HG03196 (cell line): ENCODE results near the gene APH1B.
A peak's percentile ranks its signal among the peaks of the same experiment; 100 is the strongest.

Source experiments
- ATAC-seq: cut with Tn5 transposase; IDR thresholded peaks from one replicate; pipeline ENCODE4 v1.9.1; 2021; ENCODE audit not compliant: unreplicated experiment

The APH1B gene

DNA sequence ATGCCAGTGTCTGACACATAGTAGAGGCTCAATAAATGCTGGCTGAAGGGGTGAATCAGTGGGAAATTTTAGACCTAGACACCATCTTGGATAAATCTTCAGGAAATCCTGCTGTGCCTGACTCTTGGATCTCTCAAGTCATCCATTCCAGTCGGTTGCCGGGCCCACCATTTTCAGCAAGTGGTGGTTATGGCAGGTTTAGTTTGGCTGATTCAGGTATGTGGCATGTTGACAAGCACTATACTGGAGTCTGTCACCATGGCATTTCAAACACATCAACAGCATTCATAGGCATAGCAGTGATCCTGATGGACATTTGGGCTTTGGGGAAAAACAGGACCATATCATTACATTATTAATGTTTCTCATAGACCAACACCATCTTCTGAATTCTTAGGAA lies 25.7 kb upstream of the APH1B start:
- no peak for ATAC-seq

DNA sequence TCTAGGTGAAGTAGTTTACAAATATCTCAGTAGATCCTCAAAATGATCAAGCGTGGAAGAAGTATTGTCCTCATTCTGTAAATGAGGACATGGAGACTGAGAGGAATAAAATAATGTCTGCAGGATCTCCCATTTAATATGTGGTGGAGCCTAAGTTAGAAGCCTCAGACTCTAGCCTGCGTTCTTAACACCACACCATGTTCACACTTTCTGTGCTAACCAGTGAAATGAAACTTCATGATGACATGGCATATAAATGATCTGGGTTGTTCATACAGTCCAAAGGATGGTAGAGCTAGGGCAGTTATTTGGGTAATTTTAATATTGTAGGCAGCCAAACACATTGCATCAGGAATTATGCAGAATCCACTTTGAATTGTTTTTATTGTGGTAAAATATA lies 25.1 kb upstream of the APH1B start:
- no peak for ATAC-seq

DNA sequence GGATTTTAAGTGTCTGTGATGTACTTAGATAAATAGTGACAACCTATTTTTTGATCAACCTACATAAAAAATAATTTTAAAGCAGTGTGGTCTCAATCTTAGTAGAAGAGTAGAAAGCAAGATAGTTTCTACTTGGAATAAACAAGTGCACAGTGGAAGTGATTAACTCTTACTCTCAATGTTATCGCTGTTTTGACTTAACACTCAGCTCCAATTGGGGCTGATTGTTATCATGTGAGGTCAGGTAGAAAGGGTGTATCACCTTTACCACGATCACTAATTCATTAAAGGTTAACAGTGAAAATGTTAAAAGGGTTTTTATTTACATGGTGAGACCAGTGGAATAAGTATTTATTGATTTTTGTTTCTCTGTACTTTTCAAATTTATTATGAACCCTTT lies 22.4 kb upstream of the APH1B start:
- no peak for ATAC-seq

DNA sequence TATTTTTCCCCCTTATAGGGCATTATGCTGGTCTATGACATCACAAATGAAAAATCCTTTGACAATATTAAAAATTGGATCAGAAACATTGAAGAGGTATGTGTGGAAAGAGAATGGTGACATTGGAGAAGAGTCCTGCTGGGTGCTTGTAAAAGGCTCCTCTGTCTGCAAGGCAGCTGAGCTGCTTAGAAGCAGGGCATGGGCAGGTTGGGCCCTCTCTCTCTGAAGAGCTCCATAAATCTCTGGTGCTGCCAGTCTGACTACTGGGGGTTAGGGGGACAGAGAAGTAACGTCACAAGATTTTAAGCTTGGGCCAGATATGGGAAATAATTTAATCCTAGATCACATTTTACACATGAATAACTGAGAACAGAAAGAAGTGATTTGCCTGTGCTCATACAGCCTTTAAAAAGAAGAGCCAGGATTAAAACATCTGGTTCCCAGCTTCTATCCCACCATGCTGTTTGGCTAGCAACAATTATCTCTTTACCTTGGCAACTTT lies 21.9 kb upstream of the APH1B start:
- ATAC-seq, result no peak

DNA sequence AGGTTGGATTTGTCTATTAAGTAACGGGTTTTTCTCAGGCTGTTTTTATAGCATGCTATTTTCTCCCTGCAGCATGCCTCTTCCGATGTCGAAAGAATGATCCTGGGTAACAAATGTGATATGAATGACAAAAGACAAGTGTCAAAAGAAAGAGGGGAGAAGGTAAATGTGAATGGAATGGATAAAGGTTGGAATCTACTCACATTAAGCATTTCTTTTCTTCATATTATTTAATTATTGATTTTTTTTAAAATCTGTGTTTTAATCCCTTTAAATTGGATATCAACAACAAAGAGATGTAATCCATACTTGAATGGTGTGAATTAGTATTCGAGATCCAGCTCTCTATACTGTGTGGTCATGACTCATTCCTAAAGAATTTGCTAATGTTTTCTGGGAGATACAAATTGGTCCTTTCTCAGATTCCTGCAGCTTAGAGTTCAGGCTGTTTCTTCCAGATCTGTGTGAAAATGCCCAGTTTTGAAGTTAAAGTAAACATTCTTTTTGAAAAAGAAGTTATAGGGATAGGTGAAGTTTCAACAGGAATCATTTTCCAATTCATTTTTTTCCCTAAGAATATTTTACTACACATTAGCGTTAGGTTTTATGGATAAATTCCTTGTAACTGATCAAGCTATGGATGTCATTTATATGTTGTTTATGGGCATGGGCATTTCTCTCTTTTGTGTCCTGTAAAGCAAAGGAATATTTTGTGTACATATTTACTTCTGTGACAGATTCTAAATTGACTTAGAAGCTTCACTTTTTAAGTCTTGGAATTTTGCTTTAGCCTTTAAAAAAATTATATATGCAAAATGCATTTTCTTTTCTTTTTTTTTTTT lies 20.8 kb upstream of the APH1B start:
- ATAC-seq, result no peak

DNA sequence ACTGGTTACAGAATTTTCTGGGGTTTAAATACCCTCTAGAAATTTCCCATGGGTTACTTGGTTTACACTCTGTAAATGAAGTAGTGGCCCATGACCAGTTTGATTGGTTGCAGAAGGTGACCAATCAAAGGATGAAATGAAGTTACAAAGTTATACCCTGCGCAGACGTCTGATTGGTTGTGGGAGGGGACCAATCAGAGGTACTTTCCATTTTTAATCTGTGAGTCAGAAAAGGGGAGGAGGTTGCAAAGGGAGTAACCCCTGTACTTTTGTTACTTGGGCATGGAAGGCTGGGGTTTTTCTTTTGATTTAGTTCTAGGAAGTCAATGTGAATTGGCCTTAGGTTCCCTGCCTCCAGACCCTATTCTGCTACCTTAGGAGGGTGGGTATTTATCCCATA lies 18.7 kb upstream of the APH1B start:
- ATAC-seq, result no peak

DNA sequence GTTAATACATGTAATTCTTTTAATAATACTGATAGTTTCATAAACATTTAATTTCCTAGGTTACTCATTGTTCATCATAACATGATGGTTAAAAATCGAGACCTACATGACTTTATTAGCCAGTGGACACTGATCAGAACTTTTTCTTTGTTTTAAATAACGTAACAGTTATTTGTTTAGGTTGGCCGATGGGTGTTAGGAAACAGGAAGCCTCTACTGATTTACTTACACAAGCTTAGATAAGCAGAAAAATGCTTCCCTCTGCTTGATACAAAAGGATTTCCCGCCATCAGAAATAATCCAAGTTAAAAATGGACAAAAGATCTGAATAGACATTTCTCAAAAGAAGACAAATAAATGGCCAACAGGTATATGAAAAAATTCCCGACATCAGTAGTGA lies 16.6 kb upstream of the APH1B start:
- no peak for ATAC-seq

DNA sequence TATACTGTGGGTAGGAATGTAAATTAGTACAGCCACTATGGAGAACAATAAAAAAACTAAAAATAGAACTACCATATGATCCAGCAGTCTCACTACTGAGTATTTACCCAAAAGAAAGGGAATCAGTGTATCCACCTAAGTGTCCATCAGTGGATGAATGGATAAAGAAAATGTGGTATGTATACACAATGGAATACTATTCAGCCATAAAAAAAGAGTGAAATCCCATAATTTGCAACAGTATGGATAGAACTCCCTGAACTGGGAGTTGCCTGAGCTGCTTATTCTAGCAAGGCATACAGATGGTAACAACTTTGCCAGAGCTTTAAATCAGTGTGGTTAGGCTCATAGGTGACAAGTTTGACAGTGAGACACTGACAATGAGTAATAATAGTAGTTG lies 16.1 kb upstream of the APH1B start:
- ATAC-seq, result no peak

DNA sequence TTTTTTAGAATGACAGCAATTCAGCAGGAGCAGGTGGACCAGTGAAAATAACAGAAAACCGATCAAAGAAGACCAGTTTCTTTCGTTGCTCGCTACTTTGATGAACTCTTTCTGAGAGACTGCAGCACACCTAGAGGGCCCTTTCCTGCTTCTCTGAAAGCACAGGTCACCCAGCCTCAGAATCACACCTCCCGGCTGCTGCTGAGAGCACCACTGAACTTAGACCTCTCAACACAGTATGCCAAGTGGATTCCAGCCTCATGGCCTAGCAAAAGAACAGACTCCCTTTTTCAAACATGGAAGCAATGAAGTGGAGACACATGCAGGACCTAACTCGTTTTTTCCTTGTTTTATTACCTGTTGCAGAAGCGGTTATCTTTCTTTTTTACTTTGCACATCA lies 13.9 kb upstream of the APH1B start:
- ATAC-seq, result no peak

DNA sequence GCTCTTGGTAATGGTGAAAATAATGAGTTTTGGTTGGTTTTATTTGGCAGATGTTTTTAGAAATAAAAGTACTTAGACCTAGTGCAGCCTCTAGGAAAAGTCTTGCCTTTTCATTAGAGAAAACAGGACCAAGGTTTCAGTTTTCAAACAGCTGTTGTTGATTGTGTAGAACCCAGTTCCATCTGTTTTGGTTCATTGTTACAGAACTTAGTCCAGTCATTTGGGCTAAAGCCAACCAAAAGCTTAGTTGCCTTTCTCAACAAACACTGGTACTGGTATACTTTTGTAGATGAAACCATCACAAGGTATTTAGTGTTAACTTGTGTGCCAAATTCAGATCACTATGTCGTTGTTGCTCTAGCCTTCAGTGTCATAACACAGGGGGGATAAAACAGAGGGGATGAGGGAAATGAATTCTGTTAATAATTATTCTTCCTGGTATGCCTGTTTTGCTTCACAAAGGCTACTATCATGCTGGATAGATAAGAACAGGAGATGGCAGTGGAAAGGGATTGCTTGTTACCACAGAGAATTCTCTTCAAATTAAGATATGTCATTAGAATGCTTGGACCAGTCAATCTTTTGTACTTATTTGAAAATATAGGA lies 12.6 kb upstream of the APH1B start:
- no peak for ATAC-seq

DNA sequence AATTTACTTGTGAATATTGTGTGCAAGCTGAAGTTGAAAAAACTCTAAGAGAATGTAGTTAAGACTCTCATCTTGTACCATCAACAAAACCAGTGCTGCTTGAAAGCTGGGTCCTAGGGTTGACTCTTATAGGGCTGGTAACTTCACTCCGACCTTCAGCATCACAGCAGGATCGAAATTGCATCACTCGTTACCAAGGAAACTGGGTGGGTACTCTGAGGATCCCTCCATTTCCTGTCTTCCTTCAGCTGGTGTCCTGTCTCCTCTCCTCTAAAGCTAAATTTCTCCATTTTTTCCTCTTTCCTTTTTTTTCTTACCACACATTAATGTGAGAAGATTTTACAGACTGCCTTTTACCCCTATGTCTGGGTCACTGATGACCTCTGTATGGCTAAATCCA lies 3.0 kb upstream of the APH1B start:
- no peak for ATAC-seq

DNA sequence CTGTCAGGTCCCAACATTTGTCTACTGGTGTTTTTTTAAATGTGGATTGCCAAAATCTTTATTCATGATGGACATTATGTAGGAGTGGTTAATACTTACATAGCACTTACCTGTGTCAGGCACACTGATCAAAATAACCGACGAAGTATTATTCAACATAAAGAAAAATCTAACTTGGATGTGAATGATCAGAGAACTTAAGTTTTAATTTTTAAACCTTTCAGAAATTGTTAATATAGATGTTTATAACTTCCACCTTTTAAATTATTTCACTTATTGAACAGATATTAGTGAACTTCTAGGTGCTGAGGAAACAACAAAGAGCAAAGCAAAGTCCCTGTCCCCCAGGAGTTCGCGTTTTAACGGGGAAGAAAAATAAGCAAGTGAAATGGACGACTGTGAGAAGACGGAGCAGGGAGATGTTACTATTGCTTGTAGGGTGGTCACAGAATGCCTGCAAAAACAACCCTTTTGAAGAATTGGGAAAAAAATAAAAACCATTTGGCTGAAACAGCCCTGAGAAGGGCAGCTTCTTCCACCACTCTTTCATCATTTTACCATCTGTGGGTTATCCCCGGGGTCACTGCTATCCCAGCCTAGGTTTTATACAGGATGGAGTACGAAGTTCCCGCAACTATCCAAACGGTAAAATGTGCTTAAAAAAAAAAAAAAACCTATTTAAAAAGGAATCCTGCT lies 915 bp upstream of the APH1B start:
- ATAC-seq, result no peak

DNA sequence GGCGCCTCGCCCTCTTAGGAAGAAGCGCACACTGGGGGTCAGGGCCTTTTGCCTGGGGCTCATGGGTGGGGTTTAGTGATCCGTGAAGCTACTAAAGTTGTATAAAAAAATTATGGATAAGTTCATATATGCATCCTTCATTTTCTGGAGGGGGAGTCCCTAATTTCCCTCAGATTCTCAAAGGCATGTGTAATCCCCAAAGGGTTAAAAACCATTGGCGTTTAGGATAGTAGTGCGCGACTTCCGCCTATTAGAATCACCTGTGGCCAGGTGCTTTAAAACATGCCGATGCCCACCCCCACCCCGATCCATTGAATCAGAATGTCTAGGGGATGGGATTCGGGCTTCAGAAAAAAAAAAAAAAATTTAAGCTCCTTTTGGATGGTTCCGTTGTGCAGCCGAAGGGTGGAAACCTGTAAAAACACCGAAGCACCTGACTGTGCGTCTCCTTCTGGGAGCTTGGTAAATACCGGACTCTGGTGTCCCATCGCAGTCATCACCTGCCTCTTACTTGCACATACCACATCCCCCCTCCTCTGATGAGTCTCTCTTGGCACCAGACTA lies 570 bp downstream of the APH1B start:
- peak; percentile 34 for ATAC-seq

DNA sequence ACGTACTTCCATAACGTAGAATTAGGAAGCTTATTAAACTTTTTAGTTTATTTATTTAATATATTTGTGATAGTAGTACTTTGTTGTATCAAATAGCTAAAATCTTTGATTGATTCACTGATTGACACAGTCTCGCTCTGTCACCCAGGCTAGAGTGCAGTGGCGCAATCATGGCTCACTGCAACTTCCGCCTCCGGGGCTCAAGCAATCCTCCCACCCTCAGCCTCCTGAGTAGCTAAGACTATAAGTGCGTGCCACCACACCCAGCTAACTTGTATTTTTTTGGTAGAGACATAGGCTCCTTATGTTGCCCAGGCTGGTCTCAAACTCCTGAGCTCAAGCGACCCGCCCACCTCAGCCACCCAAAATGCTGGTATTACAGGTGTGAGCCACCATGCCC lies 5.7 kb downstream of the APH1B start:
- no peak for ATAC-seq

DNA sequence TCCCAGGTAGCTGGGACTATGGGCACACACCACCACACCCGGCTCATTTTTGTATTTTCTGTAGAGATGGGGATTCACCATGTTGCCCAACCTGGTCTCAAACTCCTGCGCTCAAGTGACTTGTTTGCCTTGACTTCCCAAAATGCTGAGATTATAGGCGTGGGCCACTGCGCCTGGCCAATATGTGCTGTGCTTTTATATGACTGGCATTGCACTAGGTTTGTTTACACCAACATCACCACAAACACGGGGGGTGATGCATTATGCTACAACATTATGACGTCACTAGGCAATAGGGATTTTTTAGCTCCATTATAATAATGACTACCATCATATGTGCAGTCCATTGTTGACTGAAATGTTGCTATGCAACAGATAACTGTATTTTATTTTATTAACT lies 6.9 kb downstream of the APH1B start:
- ATAC-seq, result no peak

DNA sequence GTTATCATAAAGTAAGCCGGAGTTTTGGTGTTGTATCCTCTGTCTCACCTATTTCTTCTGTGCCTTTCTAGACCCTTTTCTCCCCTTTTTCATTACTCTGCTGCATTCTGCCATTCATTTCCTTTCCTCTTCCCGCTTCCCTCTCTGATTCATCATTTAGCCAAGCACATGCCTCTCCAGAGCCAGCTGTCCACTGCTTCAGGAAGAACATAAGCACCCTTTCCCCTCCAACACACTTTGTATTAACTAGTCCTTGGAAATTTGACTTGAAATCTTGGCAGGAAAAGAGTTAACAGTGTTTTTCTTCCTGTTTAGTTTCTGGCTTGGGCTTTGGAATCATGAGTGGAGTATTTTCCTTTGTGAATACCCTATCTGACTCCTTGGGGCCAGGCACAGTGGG lies 9.7 kb downstream of the APH1B start:
- no peak for ATAC-seq

DNA sequence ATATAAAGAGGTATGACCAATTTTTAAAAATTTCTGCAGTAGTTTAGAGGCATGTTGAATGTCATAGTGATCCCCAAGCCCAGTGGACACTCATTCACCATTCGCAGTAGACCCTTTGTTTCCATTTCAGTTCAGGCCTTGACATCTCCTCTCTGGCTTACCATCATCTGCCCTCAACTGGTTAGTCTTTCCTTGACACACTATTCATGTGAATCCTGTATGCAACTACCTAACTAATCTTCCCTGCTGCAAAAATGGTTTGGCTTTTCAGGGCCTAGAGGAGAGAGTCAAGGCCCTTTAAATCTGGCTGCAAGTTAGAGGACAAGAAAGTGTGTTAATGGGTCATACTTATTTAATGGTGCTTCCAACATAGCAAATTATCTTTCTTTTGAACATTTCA lies 10.9 kb downstream of the APH1B start:
- no peak for ATAC-seq

DNA sequence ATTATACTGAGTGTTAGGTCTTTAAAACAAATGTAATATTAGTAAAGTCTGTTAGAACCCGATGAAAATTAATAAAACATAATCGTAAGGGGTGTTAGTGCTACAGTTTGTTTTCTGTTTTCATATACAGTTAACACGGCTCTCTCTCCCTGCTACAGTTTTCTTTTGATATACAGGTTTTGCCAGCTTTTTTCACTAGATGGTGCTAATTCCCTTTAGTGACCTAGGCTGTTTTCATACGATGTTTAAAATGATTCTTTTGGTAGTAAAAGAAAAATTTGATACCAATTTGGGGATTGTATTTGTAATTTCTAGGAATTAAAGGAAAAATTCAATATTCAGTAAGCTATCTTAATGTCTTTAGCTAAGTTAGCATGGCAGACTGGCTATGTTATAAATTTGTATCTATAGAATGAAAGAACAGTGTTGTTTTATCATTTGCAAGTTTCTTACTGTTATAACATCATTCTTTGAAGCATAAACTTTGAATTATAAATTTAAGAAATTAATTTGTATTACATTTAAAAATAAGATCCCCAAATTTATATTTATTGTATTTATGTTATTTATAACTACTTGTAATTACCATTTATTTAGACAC lies 11.5 kb downstream of the APH1B start:
- no peak for ATAC-seq

DNA sequence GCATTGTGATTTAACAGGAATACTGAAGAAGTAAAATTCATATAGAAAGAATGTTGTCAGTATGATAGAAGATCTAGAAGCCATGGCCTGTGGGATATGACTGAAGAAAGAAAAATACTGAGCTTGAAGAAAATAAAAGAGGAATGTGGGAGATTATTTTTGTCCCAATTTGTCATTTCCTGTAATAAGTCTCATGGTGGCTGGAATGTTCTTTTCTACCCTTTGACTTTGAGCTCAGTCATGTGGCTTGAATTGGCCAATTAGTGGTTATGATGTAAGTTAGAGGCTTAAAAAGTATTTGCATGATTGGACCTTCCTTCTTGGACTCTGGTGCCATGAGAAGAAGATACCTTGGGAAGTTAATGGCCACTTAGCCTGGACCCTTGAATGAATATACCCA lies 14.1 kb downstream of the APH1B start:
- ATAC-seq, result no peak

DNA sequence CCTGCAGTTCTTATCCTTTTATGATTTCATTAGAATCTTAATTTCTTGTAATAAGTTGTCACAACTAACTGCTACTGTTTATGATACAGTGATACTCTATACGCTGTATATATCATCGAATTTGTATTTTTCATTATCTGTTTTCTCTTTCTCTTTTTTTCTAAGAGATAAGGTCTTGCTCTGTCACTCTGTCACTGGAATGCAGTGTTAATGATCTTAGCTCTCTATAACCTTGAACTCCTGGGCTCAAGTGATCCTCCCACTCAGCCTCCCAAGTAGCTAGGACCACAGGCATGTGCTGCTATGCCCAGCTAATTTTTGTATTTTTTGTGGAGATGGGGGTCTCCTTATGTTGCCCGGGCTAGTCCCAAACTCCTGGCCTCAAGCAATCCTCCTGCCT lies 14.8 kb downstream of the APH1B start:
- no peak for ATAC-seq

DNA sequence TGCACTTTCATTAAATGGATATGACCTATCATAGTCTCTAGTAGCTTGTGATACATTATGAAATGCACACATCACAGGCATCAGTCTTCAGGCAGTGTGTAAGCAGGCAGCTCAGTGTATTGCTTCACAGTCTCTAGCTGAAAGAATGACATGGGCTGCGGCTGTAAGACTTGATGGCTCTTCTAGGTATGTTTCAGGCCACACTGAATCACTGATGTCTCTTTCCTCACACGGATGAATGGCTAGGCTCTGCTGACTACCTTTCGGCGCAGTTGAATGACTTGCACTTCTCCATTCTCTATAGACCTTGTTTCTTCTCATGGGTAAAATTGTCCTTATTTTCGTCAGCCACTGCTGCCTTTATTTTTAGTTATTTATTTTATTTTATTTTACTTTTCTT lies 15.4 kb downstream of the APH1B start:
- no peak for ATAC-seq
